ENCODE data around the gene MYO5B. TPM values are rescaled to one million over a fixed set of nuclear protein-coding genes. Genes with fewer than 3 reads are reported as not detected.

Gene MYO5B
- polyA plus RNA-seq, 1 of the 3 experiments (the other 2 are of a cell fraction), result 1.3 TPM

GRCh38 chr18:49853011-49853410 lies 341.9 kb downstream of the MYO5B start:
- no peaks in the 10 kb centered on the region for H3K9me3 ChIP-seq
- DNase-seq, result no peak
- no peak overlapping the region for H3K4me2 ChIP-seq
- POLR2A ChIA-PET, result no interaction called here
- H2AFZ ChIP-seq (ENCODE audit: low read depth), result no peak overlapping the region
- WGBS (ENCODE audit: low lambda C conversion rate), result 72% methylated on average over 5 of the region's 7 CpGs
- H3F3A ChIP-seq (replicated peaks; ENCODE audit: insufficient read depth), result no peaks in the 10 kb centered on the region
- H4K20me1 ChIP-seq (ENCODE audit: insufficient read depth), result no peaks in the 10 kb centered on the region
- no peaks in the 10 kb centered on the region for H3K79me2 ChIP-seq (ENCODE audit: insufficient read depth)
- no peaks in the 10 kb centered on the region for H3K9me2 ChIP-seq
- TF ChIP-seq GATA2 (CRISPR knock-in tag; IDR thresholded peaks at IDR 0.05), result no peak
- no peak for TF ChIP-seq CHD2 (IDR thresholded peaks at IDR 0.05; ENCODE audit: low read length, partially characterized antibody)
- no peak for TF ChIP-seq USF1 (IDR thresholded peaks at IDR 0.05; ENCODE audit: borderline replicate concordance, low read depth)
- TF ChIP-seq POLR2AphosphoS5 (IDR thresholded peaks at IDR 0.05; ENCODE audit: low read depth, low read length), result no peak
- no peak for TF ChIP-seq IRF3 (IDR thresholded peaks at IDR 0.05; ENCODE audit: low read depth, low read length)
- TF ChIP-seq RFX5 (IDR thresholded peaks at IDR 0.05; ENCODE audit: low read length), result no peak
- no peak for TF ChIP-seq GABPA (IDR thresholded peaks at IDR 0.05; ENCODE audit: low read depth)
- TF ChIP-seq FOSL2 (IDR thresholded peaks at IDR 0.05; ENCODE audit: borderline replicate concordance, low read depth), result no peak
- TF ChIP-seq TEAD4 (IDR thresholded peaks at IDR 0.05; ENCODE audit: borderline replicate concordance, insufficient read depth), result no peak
- TF ChIP-seq FOXJ3 (CRISPR knock-in tag; IDR thresholded peaks at IDR 0.05), result no peak
- TF ChIP-seq MEF2A (IDR thresholded peaks at IDR 0.05; ENCODE audit: borderline replicate concordance, low read depth), result no peak
- TF ChIP-seq REST (IDR thresholded peaks at IDR 0.05; ENCODE audit: low read depth, low read length), result no peak
- TF ChIP-seq MXI1 (IDR thresholded peaks at IDR 0.05; ENCODE audit: low read depth, low read length), result no peak
- TF ChIP-seq USF2 (IDR thresholded peaks at IDR 0.05; ENCODE audit: borderline replicate concordance, low read depth, low read length), result no peak
- TF ChIP-seq CTCF (IDR thresholded peaks at IDR 0.05), result no peak
- TF ChIP-seq TCF12 (IDR thresholded peaks at IDR 0.05), result no peak
- no peak for TF ChIP-seq TAF1 (IDR thresholded peaks at IDR 0.05; ENCODE audit: borderline replicate concordance, low read depth, low read length)
- TF ChIP-seq SIN3A (IDR thresholded peaks at IDR 0.05; ENCODE audit: borderline replicate concordance, low read depth, low read length), result no peak
- no peaks in the 10 kb centered on the region for H3K27me3 ChIP-seq (ENCODE audit: insufficient read depth)
- H3K36me3 ChIP-seq (replicated peaks in 1 of 2; ENCODE audit: control insufficient read depth in 1 of 2, insufficient read depth in 2 of 2, low read length in 1 of 2), result no peaks in the 10 kb centered on the region
- H3K4me1 ChIP-seq (ENCODE audit: control insufficient read depth in 1 of 2, insufficient read depth in 2 of 2, low read depth in 1 of 2, low read length in 1 of 2), result peaks cover 0 to 5% of the 10 kb centered on the region in 2 experiments; a peak in 2 of 4 replicates
- CTCF ChIA-PET, result interaction anchor here (1.3 to 15.8 kb wide), 3 partner anchors 7 to 341 kb away, joined by 3 to 254 read pairs (median 110); no protein-coding TSS in a partner anchor
- no peak overlapping the region for H3K27ac ChIP-seq (ENCODE audit: low read depth in 2 of 2, low read length in 1 of 2)
- no peak overlapping the region for H3K4me3 ChIP-seq (ENCODE audit: low read depth in 2 of 2, low read length in 1 of 2)
- H3K9ac ChIP-seq, result no peak overlapping the region

All from SK-N-SH (cell line).